ENCODE results near the gene GOLGA8Q.
A peak's percentile ranks its signal among the peaks of the same experiment; 100 is the strongest.
"Not testable (repeated sequence)": the region's sequence is repeated elsewhere in the genome, so short reads cannot be mapped to it uniquely, and the experiment has no call there.

The GOLGA8Q gene, protein sequence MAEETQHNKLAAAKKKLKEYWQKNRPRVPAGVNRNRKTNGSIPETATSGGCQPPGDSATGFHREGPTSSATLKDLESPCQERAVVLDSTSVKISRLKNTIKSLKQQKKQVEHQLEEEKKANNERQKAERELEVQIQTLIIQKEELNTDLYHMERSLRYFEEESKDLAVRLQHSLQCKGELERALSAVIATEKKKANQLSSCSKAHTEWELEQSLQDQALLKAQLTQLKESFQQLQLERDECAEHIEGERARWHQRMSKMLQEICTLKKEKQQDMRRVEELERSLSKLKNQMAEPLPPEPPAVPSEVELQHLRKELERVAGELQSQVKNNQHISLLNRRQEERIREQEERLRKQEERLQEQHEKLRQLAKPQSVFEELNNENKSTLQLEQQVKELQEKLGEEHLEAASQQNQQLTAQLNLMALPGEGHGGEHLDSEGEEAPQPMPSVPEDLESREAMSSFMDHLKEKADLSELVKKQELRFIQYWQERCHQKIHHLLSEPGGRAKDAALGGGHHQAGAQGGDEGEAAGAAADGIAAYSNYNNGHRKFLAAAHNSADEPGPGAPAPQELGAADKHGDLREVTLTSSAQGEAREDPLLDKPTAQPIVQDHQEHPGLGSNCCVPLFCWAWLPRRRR

DNA sequence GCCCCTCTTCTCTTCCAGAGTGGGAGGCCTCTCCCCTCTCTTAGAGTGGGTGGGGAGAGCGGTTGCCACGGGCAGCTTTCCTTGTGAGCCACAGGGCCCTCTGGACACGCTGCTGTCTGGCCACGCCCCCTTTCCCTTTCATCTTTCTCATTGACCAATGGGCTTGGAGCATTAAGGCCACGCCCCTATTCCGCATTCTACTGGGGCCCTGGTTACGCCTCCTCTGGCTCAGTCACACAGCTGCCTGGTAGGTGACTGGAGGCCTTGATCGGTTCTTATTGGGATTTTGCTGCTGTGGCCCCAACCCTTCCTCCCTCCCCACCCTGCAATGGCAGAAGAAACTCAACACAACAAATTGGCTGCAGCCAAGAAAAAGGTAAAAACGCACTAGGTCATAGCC is at the start of gene GOLGA8Q:
Gene GOLGA8Q (plus strand): TSS at position 301 of the 400 bp plus-strand sequence. CDS start 28 bp downstream, at position 329.
- not testable (repeated sequence) for DNase-seq (ENCODE audit: low spot score)

DNA sequence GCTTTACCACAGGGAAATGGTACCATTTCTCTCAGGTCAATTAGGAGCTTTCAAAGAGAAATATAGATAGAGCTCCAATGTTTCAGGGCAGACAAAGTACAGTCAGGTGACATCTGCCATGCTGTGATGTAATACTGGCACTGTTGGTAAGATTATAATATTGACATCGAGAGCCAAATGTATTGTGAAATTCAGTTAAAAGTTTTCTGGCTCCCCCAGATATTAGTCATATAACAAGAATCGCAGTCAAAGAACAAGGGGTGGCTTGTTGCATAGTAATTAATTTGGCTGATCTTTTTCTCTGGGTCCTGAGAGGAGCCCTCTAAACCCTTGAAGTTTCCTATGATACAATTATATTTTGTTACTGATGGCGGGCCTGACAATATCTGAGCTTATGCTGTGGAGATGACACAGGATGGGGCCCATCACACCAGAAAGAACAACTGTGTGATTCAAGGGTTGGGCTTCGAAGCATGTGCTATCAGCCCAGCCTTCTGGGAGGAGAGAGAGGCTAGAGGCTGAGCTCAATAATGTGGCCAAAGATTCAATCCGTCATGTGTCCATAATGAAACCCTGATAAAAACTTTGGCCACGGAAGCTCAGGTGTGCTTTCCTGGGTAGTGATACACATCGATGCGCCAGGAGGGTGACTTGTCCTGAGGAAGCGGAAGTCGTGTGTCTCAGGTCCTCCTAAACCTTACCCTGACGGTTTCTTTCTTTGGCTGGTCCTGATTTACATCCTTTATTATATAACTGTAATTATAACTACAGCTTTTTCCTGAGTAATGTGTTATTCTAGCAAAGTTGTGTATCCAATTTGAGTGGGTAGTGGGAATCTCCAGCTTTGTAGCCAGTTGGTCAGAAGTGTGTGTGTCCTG is 48.7 kb upstream of the GOLGA8Q start:
- DNase-seq (ENCODE audit: low spot score), result not testable (repeated sequence)

DNA sequence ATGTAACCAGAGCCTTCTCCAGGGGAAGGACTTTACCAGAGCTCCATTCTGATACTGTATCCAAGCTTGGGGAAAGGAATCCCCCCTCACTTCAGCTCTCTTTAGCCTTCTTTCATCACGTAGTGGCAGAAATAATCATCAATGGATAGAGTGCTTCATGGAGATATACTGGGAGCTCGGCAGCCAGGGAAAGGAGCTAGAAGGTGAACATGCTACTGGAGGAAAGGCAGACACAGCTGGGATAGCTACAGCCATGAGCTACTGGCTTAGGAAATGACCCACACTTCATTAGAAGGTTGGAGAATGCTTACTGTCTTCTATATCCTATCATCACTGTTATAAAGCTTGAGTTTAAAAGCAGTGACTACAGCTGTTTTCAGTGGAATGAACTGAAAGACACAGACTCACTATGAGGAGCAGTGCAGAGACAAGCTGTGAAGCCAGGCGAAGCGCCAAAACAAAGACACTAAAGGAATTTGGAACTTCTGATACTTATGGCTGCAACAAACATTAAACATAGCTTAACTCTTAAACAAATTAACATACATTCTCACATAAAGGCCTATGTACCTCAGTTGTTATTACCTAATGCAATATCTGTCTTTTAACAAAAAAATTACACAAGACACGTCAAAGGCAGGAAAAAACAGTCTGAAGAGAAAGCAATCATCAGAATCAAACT is 47.5 kb upstream of the GOLGA8Q start:
- DNase-seq (ENCODE audit: low spot score), result not testable (repeated sequence)

DNA sequence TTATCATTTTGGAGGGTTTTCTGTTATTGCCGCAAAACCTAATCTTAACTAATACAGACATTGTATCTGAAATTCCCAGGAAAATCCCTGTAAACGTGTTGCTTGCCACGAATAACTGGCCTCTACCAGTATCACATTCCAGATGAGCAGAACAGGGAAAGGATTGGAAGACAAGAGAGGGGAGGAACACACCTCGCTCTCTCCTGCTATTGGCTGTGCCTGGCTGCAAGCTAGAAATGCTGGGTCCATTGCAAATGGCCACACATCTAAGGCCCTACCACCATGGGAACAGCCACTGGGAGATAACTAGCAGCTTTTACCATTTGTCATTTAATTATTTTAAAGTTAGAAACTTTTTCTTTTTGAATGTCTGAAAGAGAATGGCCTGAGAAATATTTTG is 37.3 kb upstream of the GOLGA8Q start:
- DNase-seq (ENCODE audit: low spot score), result not testable (repeated sequence)

DNA sequence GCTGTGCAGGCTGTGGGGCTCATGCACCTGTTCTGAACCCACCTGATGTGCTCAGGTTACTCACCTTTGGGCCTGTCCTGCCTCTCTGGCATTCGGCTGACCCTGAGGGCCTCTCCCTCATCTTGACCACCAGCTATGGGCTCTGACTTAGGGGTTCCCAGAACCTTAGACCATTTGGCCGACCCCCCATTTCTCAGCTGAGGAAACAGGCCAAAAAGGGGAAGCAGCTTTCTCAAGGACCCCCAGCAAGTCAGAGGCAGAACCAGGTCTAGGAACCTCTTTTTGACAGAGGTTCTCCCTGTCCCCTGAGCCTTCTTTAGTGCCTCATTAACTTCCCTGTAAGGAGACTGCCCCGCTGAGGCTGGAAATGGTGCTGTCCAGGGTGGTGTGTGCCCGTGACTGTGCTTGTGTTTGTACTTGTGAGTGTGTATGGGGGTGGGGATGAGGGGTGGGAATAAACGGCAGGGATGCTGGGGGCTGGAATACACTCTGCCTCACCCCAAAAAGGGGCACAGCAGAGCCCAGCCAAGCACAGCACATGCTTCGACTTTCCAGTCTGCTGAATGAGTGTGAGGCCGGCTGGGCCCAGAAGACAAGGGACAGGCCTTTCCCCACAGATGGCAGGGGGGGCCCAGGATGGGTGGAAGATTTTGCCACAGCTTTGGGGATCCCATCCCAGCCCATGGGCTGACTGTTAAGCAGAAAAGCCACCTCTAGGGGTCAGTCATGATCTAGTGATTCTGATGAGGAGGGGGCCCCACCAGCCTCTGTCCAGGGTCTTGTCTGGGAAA is 28.2 kb upstream of the GOLGA8Q start:
- DNase-seq (ENCODE audit: low spot score), result not testable (repeated sequence)

DNA sequence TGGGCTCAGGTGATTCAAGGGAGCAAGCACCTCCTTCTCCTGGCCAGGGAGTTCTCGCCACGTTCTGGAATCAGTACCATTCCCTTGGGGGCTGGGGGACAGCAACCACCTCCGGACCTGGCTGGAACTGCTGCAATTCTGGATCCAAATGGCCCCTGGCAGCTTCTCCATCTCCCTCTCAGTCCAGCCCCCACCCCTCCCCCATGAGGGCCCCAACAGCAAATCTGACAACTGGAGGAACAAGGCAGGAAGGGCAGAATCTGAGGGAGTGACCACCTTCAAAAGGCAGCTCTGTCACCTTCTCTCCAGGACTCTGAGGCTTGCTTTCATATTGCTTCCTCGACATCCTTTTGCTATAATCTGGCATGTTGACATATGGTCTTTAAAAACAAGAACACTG is 25.9 kb upstream of the GOLGA8Q start:
- DNase-seq (ENCODE audit: low spot score), result not testable (repeated sequence)

DNA sequence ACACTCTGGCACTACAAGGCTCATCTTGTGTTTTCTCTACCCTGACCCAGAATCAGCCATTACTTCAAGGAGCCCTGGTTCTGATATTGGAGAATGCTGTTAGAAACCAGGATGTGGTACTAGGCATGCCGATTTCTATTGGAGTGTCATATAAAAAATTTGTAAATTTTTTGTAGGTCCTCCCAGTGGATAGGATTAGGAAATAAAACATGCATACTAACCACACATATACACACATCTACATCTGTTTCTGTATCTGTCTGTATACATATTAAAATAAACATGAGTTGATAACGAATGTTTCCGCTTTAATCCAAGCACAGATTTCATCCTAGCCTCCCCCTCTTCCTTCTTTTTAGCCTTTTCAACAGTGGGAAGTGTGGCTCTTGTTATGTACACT is 22.8 kb upstream of the GOLGA8Q start:
- not testable (repeated sequence) for DNase-seq (ENCODE audit: low spot score)

DNA sequence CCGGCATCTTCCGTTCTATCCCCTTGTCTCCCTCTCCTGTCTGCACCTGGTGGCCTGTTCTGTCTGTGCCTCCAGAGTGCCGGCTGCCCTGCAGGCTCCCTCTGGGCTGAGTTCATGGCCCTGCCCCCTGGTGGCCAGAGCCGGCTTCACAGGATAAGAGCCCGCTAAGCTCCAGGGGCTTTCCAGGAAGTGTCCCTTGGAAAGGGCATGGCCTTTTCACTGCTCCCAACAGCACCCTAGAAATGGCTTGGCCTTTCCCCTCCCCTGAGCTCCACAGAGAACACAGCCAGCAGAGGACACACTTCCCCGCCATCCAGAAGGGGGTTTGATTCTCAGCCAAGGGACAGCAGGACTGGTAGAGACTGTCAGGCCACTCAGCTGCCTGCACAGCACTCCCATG is 15.1 kb downstream of the GOLGA8Q start:
- peak; percentile 0 for DNase-seq (ENCODE audit: low spot score)

DNA sequence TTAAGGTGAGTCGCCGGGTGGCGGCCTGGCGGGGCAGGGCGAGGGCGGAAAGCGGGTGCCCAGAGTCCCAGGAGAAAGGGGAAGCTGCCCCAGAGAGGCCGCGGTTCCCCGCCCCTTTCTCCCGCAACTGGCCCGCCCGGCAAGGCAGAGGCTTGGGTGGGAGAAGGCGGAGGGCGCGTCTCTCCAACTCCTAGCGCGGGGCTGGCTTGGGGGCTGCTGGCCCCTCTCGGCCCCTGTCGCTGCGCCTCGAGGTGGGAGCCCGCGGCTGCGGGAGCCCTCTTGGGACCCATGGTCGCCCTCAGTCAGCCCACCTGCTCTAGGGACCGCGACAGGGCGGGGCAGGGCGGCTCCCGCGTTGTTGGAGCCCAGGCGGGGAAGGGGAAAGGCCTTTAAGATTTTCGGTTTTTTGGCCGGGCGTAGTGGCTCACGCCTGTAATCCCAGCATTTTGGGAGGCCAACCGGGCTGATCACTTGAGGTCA is 21.2 kb downstream of the GOLGA8Q start:
- not testable (repeated sequence) for DNase-seq (ENCODE audit: low spot score)

DNA sequence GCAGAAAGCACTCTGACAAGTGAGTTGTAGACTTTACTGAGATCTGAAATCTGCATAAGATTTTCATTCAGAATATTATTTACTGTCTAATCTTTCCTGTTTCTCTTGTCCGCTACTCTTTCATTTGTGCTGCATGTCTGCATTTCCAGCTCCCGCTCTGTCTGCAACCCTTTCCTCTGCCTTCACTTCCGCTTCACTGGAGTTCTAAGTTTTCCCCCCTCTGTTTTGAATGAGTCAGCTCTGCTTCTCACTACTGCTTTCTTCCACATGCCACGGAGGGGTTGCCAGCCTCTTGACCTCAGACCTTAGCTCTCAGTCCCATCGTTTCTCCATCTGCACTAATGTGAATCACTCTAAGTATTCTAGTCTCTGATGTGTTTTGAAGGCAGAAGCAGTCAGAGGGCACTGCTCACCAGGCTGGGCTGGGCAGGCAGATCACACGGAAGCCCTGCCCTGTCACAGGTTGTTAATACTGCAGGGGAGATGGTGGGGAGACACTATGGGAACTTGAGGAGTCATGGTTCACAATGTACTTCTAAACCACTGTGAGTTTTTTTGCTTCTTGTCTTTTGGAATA is 27.6 kb downstream of the GOLGA8Q start:
- not testable (repeated sequence) for DNase-seq (ENCODE audit: low spot score)

DNA sequence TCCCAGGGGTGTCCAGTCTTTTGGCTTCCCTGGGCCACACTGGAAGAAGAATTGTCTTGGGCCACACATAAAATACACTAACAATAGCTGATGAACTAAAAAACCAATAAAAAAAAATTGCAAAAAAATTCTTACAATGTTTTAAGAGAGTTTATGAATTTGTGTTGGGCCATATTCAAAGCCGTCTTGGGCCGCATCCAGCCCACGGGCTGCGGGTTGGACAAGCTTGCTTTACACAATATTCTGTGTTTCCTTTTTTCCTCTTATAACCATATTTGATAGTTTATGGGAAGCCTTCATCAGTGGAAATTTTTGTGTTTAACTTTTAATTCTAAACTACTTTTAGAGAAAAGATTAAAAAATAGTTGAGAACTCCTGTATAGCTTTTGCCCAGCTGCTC is 28.9 kb downstream of the GOLGA8Q start:
- DNase-seq (ENCODE audit: low spot score), result not testable (repeated sequence)

DNA sequence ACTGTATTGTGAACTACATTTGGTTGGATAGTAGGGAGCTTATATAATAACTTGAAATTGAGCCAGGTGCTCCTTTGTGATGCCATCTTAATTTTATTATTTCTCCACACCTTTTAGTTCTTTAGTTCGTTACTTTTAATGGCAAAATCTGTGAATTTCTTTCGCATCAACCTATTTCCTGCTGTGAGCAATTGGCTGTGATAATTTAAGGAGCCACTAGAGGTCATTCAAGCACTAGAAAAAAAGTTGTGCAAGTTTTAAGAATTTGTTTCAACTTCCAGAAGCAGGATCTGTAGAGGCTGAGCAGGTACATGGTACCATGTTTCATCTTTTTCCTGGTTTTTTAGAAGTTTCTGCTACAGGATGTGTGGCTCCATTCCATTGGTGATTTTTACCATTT is 47.1 kb downstream of the GOLGA8Q start:
- not testable (repeated sequence) for DNase-seq (ENCODE audit: low spot score)

DNA sequence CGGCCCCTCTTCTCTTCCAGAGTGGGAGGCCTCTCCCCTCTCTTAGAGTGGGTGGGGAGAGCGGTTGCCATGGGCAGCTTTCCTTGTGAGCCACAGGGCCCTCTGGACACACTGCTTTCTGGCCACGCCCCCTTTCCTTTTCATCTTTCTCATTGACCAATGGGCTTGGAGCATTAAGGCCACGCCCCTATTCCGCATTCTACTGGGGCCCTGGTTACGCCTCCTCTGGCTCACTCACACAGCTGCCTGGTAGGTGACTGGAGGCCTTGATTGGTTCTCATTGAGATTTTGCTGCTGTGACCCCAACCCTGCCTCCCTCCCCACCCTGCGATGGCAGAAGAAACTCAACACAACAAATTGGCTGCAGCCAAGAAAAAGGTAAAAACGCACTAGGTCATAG is 51.9 kb downstream of the GOLGA8Q start, which contains the start of gene GOLGA8H:
Gene GOLGA8H (plus strand): TSS at position 233 of the 400 bp plus-strand sequence. CDS start 98 bp downstream, at position 331.
- peak; percentile 26 for DNase-seq (ENCODE audit: low spot score)
